WTC11 (cell line): ENCODE measurements around the gene GJA8.

Experiments
- ATF2 ChIP-seq: sonication (generic); formaldehyde crosslinking; IDR thresholded peaks from 2 replicates; pipeline ENCODE4 v1.8.1; 2022; ENCODE audit warnings: low read depth, missing genetic modification reagents, borderline replicate concordance
- CTCF ChIP-seq: fragments of 200-600 bp; IDR thresholded peaks from 2 replicates; pipeline ENCODE4 v1.8.0; 2022; ENCODE audit warnings: antibody characterized with exemption
- MLX ChIP-seq: sonication (generic); formaldehyde crosslinking; IDR thresholded peaks from 2 replicates; pipeline ENCODE4 v1.8.1; 2023; ENCODE audit warnings: mild to moderate bottlenecking, missing genetic modification reagents, moderate library complexity
- SP1 ChIP-seq: sonication (generic); formaldehyde crosslinking; conservative IDR thresholded peaks from 2 replicates; pipeline ENCODE4 v1.8.1; 2022; ENCODE audit warnings: missing genetic modification reagents
- TEAD4 ChIP-seq: sonication (generic); formaldehyde crosslinking; IDR thresholded peaks from 2 replicates; pipeline ENCODE4 v1.8.0; 2022; ENCODE audit warnings: mild to moderate bottlenecking, missing genetic modification reagents
- USF1 ChIP-seq: sonication (generic); formaldehyde crosslinking; IDR thresholded peaks from 2 replicates; pipeline ENCODE4 v1.8.0; 2022; ENCODE audit warnings: mild to moderate bottlenecking, missing genetic modification reagents
- ZNF121 ChIP-seq: sonication (generic); formaldehyde crosslinking; IDR thresholded peaks from 2 replicates; pipeline ENCODE4 v1.8.0; 2023; ENCODE audit warnings: missing genetic modification reagents

DNA sequence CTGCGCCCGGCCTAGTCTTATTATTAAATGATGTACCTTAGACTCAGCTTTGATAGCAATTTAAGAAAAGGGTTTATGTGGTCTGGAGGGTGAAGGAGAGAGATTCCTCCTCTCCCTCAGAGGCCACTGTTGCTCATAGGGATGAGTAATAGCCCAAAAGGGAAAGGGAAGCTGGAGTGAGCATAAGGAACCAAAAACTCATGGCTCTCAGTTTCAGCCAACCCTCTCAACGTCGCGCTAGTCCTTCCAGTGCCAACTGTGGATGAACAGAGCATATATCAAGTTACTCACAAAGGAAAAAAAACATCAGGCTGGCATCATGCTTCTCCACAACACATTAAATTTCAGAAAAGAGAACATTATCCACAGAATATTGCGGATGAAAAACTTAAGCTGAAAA lies 17.3 kb downstream of the GJA8 start:
- no peak for TF ChIP-seq MLX (CRISPR knock-in tag)
- TF ChIP-seq CTCF = no peak
- no peak for TF ChIP-seq TEAD4 (CRISPR knock-in tag)
- no peak for TF ChIP-seq SP1 (CRISPR knock-in tag)
- TF ChIP-seq ZNF121 (CRISPR knock-in tag) = no peak
- no peak for TF ChIP-seq USF1 (CRISPR knock-in tag)
- no peak for TF ChIP-seq ATF2 (CRISPR knock-in tag)
